A204.1 (cell line): ENCODE data around the gene SMARCD1.

Source experiments
- FAIRE-seq: peaks from 2 replicates; lab custom pipeline; 2012; peaks lifted over from hg19 to GRCh38; lab: Jason Lieb, UNC

Gene SMARCD1

DNA sequence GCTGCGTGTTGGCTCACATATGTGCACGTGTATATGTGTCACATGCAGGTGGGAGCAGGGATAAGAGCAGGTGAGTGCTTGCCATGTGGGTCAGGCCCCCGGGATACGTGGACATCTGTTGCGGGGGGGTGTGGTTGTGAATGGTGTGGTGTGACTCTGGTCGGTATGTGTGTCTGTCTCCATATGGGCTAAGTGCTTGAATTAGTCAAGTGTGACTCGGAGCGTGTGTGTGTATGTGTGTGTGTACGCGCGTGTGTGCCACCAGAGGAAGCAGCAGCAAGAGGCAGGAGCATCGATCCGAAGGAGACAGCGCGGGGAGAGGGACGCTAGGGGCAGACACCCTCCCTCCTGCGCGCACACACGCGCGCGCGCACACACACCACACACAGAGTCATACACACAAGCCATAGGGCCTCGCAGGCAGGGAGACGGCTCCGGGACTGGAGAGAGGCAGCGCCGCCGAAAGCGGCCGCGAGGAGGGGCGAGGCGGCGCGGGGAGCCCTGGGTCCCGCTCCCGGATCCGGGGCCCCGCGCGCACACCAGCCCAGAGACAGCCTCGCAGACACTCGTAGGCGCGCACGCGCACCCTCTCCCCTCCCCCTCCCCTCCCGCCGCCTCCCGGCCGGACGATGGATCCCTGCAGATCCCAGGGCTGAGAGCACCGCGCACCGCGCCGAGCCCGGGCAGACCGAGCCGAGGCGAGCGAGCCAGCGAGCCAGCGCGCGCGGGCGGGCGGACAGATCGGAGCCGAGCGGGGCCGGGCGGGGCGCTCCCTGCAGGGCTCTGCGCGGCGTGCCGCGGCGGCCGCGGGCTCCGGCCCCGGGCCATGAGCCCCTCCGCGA is 27.9 kb upstream of the SMARCD1 start, which contains the start of gene ASIC1:
ASIC1 (plus strand) TSS at position 597 of the 842 bp plus-strand sequence. CDS start 1,171 bp downstream, outside the sequence.
- no peak for FAIRE-seq

DNA sequence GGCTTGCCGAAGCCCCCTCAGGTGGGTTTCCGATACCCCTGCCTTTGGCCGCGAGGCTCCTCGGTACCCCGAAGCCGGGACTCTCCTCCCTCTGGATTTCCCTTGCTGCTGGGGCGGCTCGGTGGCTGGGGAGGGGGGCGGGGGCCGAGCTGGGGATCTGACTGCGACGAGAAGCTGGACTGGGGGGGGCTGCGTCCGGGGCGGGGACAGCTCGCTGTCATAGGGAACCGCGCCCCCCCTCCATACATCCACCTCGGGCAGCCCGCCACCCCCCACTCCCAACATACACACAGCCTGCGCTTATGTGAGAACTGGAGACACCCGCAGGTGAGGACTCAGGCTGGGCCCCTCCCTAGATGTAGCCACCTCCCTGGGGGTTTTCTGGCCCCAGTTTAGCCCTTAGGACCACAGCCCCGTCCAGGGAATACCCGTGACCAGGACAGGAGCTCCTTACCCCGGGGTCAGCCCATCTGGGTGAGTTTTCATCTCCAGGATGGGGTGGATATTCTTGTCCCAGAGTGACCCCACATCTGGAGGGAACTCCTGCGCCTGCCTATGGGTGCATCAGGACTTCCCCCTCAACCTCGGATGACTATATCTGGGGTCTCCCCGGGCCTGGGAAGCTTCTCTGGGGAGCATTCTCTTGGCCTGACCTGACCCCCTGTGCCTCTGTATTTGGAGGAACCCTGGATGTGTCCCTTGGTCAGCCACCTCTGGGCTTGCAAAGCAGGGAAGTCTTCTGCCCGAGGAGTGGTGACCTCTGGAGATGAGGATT is 27.1 kb upstream of the SMARCD1 start:
- no peak for FAIRE-seq

DNA sequence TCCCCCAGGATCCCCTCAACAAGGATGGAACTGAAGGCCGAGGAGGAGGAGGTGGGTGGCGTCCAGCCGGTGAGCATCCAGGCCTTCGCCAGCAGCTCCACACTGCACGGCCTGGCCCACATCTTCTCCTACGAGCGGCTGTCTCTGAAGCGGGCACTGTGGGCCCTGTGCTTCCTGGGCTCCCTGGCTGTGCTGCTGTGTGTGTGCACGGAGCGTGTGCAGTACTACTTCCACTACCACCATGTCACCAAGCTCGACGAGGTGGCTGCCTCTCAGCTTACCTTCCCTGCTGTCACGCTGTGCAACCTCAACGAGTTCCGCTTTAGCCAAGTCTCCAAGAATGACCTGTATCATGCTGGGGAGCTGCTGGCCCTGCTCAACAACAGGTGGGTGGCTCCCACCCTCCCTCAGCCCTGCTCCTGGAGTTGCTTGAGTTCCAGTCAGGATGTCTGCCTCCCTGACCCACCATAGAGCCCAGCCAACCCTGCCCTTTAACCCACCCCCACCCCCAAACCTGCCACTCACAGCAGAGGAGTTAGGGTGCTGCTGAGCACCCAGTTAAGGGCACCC is 26.3 kb upstream of the SMARCD1 start:
- FAIRE-seq: no peak

DNA sequence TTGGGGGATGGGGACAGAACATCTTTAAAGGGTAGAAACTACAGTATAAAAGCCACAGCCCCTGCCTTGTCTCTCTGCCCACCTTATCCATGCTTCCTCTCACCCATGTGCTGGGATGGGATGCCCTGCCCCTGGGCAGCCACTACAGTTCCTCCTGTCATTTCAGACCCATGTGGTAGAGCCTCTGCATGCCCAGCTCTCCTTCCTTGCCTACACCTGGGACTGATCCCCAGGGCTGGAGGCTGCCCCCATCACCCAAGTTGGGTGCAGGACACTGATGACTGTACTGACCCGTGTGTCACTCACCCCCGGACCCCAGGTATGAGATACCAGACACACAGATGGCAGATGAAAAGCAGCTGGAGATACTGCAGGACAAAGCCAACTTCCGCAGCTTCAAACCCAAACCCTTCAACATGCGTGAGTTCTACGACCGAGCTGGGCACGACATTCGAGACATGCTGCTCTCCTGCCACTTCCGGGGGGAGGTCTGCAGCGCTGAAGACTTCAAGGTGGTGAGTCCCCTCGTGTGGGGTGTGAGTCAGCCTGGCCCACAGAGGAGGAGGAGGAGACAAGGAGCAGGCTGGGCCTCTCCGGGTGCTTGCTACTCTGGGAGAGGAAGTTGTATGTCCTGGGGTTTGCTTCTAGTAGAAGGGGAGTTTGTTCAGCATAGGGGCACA is 25.6 kb upstream of the SMARCD1 start:
- FAIRE-seq: no peak

- no peak for FAIRE-seq
Measured at GRCh38 chr12:50060120-50060468, 25.0 kb upstream of the SMARCD1 start.

GRCh38 chr12:50061171-50061570 is 24.0 kb upstream of the SMARCD1 start:
- no peak for FAIRE-seq

DNA sequence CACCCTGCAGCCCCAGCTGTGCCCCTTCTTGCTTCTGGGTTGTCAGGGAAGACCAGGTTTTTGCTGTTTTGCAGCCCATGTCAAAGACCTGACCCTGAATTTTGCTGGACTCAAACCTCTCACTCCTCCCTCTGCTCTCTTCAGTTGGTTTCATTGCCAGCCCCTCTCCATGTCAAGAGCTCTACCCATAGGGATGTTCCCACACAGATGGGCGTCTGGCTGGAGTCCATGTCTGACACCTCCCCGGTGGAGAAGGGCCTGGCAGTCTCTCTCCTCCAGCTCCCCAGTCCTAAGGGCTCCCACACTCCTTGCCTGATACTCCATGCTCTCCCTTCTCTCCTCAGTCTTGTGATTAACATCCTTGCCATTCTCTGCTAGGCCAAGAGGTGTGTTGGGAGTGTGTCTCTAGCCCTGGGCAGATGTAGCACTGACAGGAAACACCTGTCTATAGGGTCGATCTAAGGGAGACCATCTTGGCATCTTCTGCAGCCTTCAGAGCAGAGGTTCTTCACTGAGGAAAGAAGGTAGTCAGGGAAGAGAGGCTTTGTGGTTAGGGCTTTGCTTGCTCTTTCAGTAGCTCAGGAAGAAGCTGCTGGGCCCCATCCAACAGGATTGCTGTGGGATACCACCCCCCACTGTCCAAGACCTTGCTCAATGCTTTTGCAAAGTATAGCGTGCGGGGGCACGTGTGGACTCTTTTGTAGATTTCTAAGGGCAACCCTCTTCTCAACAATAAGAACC is 23.0 kb upstream of the SMARCD1 start:
- FAIRE-seq: no peak

GRCh38 chr12:50062728-50063460 is 22.2 kb upstream of the SMARCD1 start:
- FAIRE-seq: no peak

DNA sequence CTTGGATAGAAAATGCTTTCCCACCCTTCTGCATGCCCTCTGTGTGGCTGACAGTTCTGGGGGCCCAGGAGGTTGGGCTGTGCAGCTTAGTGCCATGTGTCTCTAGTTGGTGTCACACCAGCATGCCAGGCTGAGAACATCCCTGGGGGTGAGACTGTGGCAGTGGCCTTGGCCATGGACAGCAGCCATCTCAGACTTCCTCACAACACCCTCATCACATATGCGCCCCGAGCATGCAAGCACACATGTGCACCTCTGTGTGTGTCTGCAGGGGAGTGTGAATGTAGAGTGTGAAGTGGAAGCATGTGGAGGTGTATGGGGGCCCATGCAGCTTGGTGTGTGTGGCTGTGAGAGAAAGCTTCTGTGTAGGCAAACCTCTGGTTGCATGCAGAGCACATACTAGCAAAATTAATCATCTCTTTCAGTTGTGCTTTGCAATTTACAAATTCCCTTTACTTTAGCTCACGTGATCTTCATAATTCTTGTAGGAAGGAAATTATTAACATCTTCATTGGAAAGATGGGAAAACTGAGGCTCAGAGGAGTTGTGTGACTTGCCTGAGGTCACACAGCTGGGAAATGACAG is 19.3 kb upstream of the SMARCD1 start:
- no peak for FAIRE-seq

- no peak for FAIRE-seq
Measured at GRCh38 chr12:50066402-50066801, 18.7 kb upstream of the SMARCD1 start.

DNA sequence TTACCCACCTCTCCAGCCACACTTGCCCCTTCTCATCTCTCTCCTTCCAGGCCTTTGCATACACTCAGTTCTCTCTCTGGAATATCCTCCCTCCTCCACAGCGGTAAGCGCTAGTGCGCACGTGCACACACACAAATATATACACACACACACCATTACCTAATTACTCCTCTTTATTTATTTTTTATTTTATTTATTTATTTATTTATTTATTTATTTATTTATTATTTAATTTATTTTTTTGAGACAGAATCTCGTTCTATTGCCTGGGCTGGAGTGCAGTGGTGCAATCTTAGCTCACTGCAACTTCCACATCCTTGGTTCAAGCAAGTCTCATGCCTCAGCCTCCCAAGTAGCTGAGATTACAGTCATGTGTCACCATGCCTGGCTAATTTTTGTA is 16.1 kb upstream of the SMARCD1 start:
- no peak for FAIRE-seq

DNA sequence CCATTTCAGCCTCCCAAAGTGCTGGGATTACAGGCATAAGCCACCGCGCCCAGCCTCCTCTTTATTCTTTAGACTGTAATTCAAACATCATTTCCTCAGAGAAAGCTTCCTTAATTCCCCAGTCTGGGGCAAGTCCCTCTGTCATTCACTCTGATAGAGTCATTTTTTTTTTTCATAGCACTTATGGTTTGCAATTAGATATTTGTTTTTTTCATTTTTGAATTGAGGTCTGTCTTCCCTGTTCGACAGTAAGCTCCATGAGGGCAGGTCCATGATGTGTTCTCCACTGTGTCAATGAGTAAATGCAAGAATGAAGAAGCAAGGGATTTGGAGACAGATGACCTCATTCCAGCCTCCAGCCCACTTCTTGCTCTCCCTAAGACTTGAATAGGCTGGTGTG is 15.6 kb upstream of the SMARCD1 start:
- no peak for FAIRE-seq

GRCh38 chr12:50070314-50071060 is 14.7 kb upstream of the SMARCD1 start:
- FAIRE-seq: no peak

- FAIRE-seq: no peak
Measured at GRCh38 chr12:50072198-50072907, 12.8 kb upstream of the SMARCD1 start.

GRCh38 chr12:50073206-50073605 is 11.9 kb upstream of the SMARCD1 start:
- FAIRE-seq: no peak

DNA sequence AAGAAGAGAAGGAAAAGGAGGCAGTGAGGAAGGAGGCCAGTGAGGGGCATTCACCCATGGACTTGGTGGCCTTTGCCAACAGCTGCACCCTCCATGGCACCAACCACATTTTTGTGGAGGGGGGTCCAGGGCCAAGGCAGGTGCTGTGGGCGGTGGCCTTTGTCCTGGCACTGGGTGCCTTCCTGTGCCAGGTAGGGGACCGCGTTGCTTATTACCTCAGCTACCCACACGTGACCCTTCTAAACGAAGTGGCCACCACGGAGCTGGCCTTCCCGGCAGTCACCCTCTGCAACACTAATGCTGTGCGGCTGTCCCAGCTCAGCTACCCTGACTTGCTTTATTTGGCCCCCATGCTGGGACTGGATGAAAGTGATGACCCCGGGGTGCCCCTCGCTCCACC is 11.4 kb upstream of the SMARCD1 start:
- no peak for FAIRE-seq

- no peak for FAIRE-seq
Measured at GRCh38 chr12:50074936-50075807, 10.0 kb upstream of the SMARCD1 start.

- no peak for FAIRE-seq
Measured at GRCh38 chr12:50075808-50076170, 9.4 kb upstream of the SMARCD1 start.
